SU-DHL-6 (cell line): Measurements from ENCODE around the gene GATM.

Experiments
- EZH2phosphoT487 ChIP-seq: fragments of 200-600 bp; sonication (generic), shearing (Covaris generic); conservative IDR thresholded peaks from 2 replicates; pipeline ENCODE4 v1.6.1; 2018; ENCODE audit warnings: mild to moderate bottlenecking, antibody characterized with exemption, low read length, moderate library complexity, mixed read lengths
- TF ChIP-seq, protein P1 (sequence below): fragments of 200-600 bp; sonication (generic); IDR thresholded peaks from one replicate; pipeline ENCODE4 v1.5.1; 2017; ENCODE audit warnings: antibody characterized with exemption, mild to moderate bottlenecking, low read length, moderate library complexity; ENCODE audit not compliant: insufficient read depth, poor library complexity, severe bottlenecking

GRCh38 chr15:45349623-45350022, 28.7 kb downstream of the GATM start:
- TF ChIP-seq, protein P1, sequence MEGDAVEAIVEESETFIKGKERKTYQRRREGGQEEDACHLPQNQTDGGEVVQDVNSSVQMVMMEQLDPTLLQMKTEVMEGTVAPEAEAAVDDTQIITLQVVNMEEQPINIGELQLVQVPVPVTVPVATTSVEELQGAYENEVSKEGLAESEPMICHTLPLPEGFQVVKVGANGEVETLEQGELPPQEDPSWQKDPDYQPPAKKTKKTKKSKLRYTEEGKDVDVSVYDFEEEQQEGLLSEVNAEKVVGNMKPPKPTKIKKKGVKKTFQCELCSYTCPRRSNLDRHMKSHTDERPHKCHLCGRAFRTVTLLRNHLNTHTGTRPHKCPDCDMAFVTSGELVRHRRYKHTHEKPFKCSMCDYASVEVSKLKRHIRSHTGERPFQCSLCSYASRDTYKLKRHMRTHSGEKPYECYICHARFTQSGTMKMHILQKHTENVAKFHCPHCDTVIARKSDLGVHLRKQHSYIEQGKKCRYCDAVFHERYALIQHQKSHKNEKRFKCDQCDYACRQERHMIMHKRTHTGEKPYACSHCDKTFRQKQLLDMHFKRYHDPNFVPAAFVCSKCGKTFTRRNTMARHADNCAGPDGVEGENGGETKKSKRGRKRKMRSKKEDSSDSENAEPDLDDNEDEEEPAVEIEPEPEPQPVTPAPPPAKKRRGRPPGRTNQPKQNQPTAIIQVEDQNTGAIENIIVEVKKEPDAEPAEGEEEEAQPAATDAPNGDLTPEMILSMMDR = no peak
- TF ChIP-seq EZH2phosphoT487 = no peak
